Endothelial cell (in vitro differentiated cells): ENCODE measurements around the gene CALN1. TPM values are rescaled to one million over a fixed set of nuclear protein-coding genes. Genes with fewer than 3 reads are reported as not detected.

ENCODE experiments used
- DNase-seq: peaks from one replicate; pipeline ENCODE4 v3.0.0; 2021; ENCODE audit warnings: low spot score
- H3K27ac Mint-ChIP-seq: one replicate; pipeline ENCODE4 v1.8.0; 2021; ENCODE audit warnings: mixed read lengths, inconsistent platforms; ENCODE audit not compliant: unreplicated experiment
- H3K27me3 Mint-ChIP-seq: one replicate; pipeline ENCODE4 v1.8.0; 2021; ENCODE audit warnings: mild to moderate bottlenecking, moderate library complexity, mixed read lengths, inconsistent platforms; ENCODE audit not compliant: unreplicated experiment
- H3K36me3 Mint-ChIP-seq: one replicate; pipeline ENCODE4 v1.8.0; 2021; ENCODE audit warnings: mild to moderate bottlenecking, low read depth, mixed read lengths, inconsistent platforms; ENCODE audit not compliant: unreplicated experiment
- H3K4me1 Mint-ChIP-seq: one replicate; pipeline ENCODE4 v1.8.0; 2021; ENCODE audit warnings: mild to moderate bottlenecking, mixed read lengths, inconsistent platforms; ENCODE audit not compliant: unreplicated experiment
- H3K4me3 Mint-ChIP-seq: one replicate; pipeline ENCODE4 v1.8.0; 2021; ENCODE audit warnings: mild to moderate bottlenecking, mixed read lengths, inconsistent platforms; ENCODE audit not compliant: unreplicated experiment
- H3K9me3 Mint-ChIP-seq: one replicate; pipeline ENCODE4 v1.8.0; 2021; ENCODE audit warnings: mixed read lengths, inconsistent platforms; ENCODE audit not compliant: unreplicated experiment
- CTCF ChIP-seq: fragments of 200-600 bp; sonication (generic); IDR thresholded peaks from one replicate; pipeline ENCODE4 v1.5.0; 2021; ENCODE audit warnings: antibody characterized with exemption; ENCODE audit not compliant: unreplicated experiment
- total RNA-seq: library from RNA; stranded (reverse); fragmentation: NEBNext Ultra II Directional; extraction: Animal tissue kit (Norgen Biotek cat#: 25700); gene quantifications from one replicate; pipeline ENCODE4 v1.2.1, GENCODE V29; 2021; ENCODE audit not compliant: unreplicated experiment

The CALN1 gene
- total RNA-seq, 1 donor from 2014 or later, result 1.4 TPM

- no peak overlapping the region for H3K4me3 Mint-ChIP-seq
- no peaks in the 10 kb centered on the region for H3K4me1 Mint-ChIP-seq
- H3K27ac Mint-ChIP-seq, result no peak overlapping the region
- H3K36me3 Mint-ChIP-seq, result no peaks in the 10 kb centered on the region
- no peak for DNase-seq
- TF ChIP-seq CTCF, result no peak
- H3K27me3 Mint-ChIP-seq, result no peaks in the 10 kb centered on the region
- peaks cover 3% of the 10 kb centered on the region for H3K9me3 Mint-ChIP-seq
These were observed 643.7 kb downstream of the CALN1 start for GRCh38 chr7:71768450-71768849.

GRCh38 chr7:71766016-71766415 lies 646.1 kb downstream of the CALN1 start:
- Mint-ChIP-seq H3K4me1 (no peaks in the 10 kb centered on the region), H3K36me3 (no peaks in the 10 kb centered on the region), H3K27ac (no peak overlapping the region), H3K4me3 (no peak overlapping the region), H3K9me3 (peaks cover 4% of the 10 kb centered on the region), H3K27me3 (no peaks in the 10 kb centered on the region)
- no peak for TF ChIP-seq CTCF
- no peak for DNase-seq

- TF ChIP-seq CTCF, result no peak
- Mint-ChIP-seq H3K27ac (no peak overlapping the region), H3K4me1 (no peaks in the 10 kb centered on the region), H3K4me3 (no peak overlapping the region), H3K36me3 (no peaks in the 10 kb centered on the region), H3K9me3 (peaks cover 9% of the 10 kb centered on the region), H3K27me3 (no peaks in the 10 kb centered on the region)
- DNase-seq, result no peak
These were observed 650.8 kb downstream of the CALN1 start for GRCh38 chr7:71761336-71761735.

GRCh38 chr7:71754828-71755227 lies 657.3 kb downstream of the CALN1 start:
- Mint-ChIP-seq H3K36me3 (peaks cover 3% of the 10 kb centered on the region), H3K4me1 (no peaks in the 10 kb centered on the region), H3K27me3 (peaks cover 7% of the 10 kb centered on the region), H3K27ac (no peak overlapping the region), H3K9me3 (peaks cover 10% of the 10 kb centered on the region), H3K4me3 (no peak overlapping the region)
- TF ChIP-seq CTCF, result no peak
- DNase-seq, result no peak

- H3K4me1 Mint-ChIP-seq, result no peaks in the 10 kb centered on the region
- H3K9me3 Mint-ChIP-seq, result peaks cover 10% of the 10 kb centered on the region
- no peak for DNase-seq
- no peak for TF ChIP-seq CTCF
- H3K27ac Mint-ChIP-seq, result no peak overlapping the region
- no peak overlapping the region for H3K4me3 Mint-ChIP-seq
- H3K36me3 Mint-ChIP-seq, result peaks cover 3% of the 10 kb centered on the region
- H3K27me3 Mint-ChIP-seq, result peaks cover 7% of the 10 kb centered on the region
These were observed 658.0 kb downstream of the CALN1 start for GRCh38 chr7:71753956-71754664.
